Activated CD4-positive, alpha-beta T cell treated with anti-CD3 and anti-CD28 coated beads for 1 hour (primary cell): Measurements from ENCODE around the gene UPK2.
"Not testable (repeated sequence)": the region's sequence is repeated elsewhere in the genome, so short reads cannot be mapped to it uniquely, and the experiment has no call there.

ENCODE experiments used
- DNase-seq: peaks from one replicate; pipeline ENCODE4 v3.0.0-alpha.2; 2020

UPK2 gene

DNA sequence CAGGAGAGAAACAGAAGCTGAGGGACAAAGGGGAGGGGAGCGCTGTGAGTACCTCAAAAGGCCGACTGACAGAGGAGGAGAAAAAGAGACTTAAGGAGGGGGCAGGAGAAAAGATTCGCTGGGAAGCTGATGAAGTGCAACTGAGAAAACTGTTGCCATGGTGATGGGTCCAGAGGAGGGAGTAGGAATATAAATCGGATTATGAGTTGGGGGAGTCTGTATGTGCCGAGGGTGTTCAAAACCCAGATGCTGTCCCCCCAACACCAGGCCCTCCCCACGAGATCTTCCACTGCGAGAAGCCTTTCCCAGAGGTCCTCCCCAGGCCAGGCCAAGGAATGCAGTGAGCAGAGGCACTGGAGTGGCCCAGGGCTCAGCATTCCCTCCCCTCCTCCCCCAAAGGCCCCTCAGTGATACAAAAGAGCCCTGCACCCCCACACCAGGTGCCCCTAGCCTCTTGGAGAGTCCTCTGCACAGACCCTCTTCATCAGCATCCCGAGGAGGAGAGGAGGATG is 16.6 kb upstream of the UPK2 start:
- no peak for DNase-seq

DNA sequence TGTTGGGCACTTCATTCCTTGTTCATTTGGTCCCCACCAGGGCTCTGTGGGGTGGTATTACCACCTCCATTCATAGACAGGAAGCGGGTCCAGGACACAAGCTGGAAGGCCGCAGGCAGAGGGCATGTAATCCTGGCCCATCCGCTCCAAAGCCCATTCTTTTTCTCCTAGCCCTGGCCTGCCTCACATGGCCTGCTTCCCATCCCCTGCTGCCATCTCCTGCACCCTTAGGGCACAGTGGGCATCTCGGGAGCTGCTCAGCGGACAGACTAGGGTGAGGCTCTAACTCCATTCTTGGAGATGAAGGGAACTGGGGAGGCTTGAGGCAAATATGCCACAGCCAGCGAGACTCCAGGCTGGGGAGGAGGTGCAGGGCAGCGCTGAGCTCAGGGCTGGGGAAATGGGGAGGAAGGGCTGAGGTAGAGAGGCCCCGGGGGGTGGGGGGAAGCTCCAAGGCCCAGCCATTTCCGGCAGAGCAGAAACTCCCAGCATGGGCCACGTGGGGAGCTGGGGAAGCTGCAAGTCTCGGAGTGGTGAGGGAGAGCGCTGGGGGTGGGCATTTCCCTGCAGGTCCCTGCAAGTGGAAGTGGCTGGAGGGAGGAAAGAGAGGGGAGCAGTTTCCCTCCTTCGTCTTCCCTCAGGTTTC is 16.0 kb upstream of the UPK2 start:
- DNase-seq: no peak

DNA sequence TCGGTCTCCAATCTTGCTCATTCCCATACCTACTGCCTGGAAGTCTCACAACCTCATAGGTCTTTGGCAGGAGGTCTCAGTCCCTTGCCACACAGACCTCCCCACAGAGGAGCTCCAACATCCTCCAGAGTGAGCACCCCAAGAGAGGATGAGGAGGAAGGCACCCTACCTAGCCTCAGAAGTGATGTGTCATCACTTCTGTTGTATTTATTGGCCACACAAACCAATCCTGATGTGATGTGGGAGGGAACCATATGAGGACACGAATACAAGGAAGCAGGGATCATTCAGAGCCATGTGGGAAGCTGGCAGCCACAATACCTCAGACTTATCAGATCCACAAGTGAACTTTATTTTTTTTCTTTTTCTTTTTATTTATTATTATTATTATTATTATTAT is 9.0 kb upstream of the UPK2 start:
- no peak for DNase-seq

DNA sequence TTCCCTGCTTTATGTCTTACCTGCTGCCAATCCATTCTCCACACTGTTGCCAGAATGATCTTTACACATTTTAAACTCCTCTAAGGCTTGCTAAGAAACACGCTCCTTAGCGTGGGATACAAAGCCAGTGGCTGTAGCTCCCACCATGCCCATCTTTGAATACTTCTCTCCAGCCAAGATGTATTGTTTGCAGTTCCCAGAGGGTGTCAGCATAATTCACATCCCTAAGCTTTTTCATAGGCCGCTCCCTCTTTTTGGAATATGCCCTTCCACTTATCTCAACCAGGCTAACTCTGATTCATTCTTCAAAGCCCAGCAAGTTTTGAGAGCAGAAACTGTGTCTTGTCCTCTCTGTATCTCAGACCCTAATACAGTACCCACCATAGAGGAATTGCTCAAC is 8.1 kb upstream of the UPK2 start:
- no peak for DNase-seq

DNA sequence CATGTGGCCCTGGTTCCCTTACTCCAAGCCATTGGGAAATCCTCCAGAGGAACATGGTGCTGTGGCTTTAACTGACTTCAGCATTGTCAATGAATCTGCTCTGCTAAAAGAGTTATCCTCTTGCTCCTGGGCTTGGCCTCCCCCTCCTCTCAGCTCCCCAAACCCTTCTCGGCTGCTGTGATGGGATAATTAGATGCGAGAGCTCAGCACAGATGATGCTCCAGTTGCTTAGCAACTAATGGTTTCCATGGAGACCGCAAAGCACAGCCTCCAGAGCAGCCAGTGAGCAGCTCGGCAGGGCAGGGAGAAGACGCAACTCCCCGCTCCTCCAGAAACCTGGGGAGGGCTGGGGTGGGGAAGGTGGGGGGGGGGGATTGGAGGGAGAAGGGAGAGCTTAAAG is 2.8 kb upstream of the UPK2 start:
- no peak for DNase-seq

DNA sequence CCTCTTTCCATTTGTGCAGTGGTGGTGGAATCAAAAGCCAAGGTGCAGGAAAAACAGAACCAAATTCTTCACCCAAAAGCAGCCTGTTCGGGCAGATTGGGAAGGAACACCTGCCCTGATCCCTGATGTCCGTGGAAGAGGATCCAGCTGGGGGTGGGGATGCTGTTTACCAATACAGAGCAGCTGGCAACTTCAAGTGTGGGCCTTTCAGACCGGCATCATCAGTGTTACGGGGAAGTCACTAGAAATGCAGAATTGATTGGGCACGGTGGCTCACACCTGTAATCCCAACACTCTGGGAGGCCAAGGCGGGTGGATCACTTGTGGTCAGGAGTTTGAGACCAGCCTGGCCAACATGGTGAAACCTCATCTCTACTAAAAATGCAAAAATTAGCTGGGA is 2.1 kb upstream of the UPK2 start:
- DNase-seq: not testable (repeated sequence)

DNA sequence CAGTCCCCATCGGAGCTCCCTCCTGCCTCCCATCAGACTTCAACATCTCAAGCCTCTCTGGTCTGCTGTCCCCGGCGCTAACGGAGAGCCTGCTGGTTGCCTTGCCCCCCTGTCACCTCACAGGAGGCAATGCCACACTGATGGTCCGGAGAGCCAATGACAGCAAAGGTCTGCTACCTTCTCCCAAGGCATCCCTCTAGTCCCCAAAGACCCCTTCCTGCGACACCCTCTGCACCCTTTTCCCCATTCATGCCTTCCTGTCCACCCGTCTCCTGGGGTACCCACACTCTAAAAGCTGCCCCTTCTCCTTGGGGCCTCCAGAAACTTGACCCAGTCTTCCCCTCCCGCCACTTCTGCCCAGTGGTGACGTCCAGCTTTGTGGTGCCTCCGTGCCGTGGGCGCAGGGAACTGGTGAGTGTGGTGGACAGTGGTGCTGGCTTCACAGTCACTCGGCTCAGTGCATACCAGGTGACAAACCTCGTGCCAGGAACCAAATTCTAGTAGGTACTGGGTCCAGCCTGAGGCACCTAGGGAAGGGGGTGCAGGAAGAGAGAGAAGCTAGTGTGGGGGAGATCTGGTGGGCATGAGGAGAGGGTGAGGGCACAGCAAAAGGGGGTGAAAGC is 860 bp downstream of the UPK2 start:
- no peak for DNase-seq

DNA sequence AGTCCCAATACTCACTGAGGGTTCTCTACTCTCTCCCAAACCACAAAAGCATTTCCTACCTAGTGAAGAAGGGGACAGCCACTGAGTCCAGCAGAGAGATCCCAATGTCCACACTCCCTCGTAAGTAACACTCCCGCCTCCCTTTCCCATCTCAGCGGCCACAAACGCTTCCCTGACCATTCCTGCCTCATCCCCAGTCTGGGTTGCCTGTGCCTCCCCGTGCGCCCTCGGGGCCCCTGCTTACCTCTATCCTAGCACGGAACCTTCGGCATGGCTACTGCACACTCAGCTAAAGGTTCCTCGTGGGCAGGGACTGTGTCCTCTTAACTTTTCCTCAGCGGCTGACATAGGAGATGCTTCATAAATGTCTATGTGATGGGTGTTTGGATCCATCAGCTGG is 1.5 kb downstream of the UPK2 start:
- DNase-seq: no peak

DNA sequence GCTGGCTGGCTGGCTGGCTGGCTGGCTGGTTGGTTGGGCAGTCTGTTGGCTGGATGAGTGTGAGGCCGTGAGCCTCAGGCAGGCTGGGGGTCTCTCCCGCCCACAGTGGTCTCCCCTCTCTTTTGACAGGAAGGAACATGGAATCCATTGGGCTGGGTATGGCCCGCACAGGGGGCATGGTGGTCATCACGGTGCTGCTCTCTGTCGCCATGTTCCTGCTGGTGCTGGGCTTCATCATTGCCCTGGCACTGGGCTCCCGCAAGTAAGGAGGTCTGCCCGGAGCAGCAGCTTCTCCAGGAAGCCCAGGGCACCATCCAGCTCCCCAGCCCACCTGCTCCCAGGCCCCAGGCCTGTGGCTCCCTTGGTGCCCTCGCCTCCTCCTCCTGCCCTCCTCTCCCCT is 1.9 kb downstream of the UPK2 start:
- no peak for DNase-seq

DNA sequence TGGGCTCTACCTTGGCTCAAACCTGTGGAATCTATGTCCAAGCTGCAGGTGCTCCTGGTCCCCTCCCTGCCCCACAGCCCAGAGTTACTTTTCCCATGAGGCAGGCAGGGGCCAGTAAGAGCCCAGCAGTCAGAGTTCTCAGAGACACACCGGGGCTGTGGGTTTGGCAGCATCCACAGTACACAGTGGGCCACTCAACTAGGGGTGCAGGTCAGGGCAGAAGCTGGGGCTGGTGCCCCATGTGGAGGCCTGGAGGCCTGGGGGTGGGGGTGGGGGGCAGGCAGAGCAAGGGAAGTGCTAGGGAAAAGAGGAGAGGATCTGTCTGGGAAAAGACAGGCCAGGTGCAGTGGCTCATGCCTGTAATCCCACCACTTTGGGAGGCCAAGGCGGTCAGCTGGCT is 2.5 kb downstream of the UPK2 start:
- no peak for DNase-seq

DNA sequence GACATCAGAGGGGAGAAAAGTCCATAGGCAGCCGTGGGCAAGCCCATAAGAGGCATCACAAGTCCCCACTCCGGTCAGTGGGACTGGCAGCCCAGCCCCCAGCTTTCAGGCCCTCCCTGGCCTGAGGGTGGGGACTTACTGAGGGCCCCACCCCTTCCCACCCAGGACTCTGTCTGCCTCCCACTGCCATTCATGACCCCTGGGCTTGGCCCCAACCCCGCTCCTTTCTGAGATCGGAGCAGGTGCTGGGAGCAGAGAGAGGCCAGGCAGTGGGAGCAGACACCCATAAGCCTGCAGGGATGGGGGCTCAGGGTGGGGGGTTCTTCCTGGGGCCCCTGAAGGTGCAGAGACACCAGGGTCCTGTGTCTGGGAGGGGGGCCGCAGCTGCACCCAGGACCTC is 5.1 kb downstream of the UPK2 start:
- no peak for DNase-seq

DNA sequence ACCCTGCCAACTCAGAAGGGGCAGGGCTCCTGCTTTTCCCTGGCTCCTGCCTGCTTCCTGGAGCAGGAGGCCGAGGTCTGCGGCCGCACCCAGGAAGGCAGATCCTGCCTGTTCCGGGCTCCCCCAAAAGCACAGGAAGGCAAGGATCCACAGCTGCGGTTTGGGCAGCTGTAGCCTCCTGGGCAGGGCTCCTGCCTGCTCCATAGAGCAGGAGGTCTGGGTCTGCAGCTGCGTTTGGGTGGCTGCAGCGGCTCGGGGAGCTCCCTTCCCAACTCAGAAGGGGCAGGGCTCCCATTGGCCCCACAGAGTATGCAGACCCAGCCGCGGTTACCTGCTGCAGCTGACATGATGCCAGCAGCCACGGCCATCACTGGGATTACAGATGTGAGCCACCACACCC is 5.5 kb downstream of the UPK2 start:
- no peak for DNase-seq

DNA sequence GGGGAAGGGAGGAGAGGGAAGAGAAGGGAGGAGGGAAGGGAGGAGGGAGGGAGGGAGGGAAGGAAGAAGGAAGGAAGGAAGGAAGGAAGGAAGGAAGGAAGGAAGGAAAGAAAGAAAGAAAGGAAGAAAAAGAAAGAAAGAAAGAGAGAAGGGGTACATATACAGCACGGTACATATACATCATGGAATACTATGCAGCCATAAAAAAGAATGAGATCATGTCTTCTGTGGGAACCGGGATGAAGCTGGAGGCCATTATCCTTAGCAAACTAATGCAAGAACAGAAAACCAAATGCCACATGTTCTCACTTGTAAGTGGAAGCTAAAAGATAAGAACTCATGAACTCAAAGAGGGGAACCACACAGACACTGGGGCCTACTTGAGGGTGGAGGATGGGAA is 13.4 kb downstream of the UPK2 start:
- DNase-seq: not testable (repeated sequence)

DNA sequence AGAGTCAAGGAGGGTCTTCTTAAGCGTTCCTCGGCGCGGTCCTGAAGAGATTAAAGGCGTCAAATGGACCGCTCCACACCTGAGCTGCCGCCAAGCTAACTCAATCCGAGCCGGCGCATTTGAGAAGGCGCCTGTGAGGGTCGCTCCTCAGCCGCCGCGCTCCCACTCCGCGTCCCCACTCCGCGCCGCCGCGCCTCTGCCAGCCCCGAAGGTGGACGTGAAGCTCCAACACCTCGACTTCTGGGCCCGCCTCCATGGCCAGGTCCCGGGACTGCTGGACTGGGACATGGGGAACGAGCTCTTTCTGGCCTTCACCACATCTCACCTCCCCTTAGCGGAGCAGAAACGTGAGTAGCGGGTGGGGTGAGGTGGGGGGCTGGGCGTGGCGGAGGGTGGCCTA is 15.5 kb downstream of the UPK2 start, which contains the start of gene FOXR1:
TSS of gene FOXR1 (plus strand) at position 116 of the 400 bp plus-strand sequence. CDS start at position 287, 171 bp downstream.
- no peak for DNase-seq

DNA sequence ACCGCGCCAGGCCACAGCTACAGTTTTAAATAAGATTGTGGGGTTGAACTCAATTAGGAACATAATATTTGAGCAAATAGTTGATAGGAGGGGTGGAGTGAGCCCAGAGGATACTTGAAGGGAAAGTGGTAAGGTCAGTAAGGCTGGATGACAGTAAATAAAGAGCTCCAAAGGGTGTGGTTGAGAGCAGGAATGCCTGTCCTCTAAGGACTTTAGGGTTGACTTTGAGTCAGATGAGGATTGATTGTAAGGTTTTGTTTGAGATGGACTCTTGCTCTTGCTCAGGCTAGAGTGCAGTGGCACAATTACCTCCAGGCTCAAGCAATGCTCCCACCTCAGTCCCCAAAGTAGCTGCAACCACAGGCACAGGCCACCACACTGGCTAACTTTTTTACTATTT is 17.9 kb downstream of the UPK2 start:
- DNase-seq: no peak

DNA sequence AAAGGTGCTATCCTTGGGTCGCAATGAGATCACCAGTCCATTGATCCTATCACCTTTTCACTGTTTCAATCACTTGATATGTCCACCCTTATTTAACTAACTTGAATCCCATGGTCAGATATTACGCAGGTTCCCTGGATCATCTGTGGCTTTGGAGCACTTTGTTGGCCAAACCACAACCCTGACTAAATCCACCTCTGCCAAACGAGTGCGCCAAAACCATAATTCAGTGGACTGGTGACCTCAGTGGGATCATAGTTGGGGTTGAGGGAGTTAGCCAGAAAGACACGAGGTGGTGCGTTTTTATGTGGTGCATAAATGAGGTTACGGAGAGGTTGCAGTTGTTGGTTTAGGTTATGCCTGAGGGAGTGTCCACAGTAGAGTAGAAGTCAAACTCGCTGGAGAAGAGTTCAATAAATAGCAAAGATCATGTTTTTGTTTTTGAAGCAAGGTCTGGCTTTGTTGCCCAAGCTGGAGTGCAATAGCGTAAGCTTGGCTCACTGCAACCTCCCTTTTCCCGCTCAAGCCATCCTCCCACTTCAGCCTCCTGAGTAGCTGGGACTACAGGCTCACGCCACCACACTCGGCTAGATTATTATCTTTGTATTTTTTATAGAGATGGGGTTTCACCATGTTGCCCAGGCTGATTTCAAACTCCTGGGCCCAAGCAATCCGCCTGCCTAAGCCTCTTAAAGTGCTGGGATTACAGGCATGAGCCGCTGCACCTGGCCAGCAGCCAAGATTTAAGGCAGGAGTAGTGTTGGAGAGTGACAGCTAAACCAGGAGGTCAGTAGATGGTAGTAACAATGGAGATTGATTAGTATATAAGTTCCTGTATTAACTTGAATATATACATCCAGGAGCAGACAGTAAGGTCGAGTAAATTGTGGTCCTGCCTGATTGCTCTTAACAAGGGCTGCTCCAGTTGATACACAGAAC is 19.9 kb downstream of the UPK2 start:
- DNase-seq: no peak

DNA sequence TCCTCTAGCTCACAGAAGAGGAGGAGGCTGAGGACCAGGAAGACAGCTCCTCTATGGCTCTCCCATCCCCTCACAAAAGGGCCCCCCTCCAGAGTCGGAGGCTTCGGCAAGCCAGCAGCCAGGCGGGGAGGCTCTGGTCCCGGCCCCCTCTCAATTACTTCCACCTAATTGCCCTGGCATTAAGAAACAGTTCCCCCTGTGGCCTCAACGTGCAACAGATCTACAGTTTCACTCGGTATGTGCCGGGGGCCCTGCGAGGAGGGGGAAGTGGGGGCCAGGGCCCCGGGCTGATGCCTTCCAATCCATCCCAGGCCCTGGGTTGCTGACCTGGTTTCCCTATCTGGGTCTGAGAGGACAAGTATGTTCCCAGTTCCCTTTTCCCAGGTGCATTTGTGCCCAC is 23.3 kb downstream of the UPK2 start:
- DNase-seq: no peak

DNA sequence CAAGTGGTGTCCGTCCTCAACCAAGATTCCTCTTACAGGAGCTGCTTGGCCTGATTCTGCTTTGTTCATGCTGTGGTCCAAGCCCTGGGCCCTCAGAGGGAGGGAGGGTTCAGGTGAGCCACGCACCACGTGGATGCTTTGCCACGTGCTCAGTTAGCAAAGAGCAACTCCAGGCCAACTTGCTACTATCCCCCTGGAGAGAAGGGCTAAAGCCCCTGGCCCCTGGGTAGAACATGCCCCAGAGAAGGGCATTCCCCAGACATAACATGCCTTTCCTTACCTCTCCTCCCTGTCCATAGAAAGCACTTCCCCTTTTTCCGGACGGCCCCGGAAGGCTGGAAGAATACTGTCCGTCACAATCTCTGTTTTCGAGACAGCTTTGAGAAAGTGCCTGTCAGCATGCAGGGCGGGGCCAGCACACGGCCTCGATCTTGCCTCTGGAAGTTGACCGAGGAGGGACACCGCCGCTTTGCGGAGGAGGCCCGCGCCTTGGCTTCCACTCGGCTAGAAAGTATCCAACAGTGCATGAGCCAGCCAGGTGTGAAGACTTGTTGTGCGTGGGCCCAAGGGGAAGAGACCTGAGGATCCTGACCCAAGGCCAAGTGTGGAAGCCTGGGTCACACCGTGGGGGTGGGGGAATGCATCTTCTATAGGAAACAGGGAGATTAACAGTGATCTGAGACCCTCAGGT is 24.2 kb downstream of the UPK2 start:
- no peak for DNase-seq

DNA sequence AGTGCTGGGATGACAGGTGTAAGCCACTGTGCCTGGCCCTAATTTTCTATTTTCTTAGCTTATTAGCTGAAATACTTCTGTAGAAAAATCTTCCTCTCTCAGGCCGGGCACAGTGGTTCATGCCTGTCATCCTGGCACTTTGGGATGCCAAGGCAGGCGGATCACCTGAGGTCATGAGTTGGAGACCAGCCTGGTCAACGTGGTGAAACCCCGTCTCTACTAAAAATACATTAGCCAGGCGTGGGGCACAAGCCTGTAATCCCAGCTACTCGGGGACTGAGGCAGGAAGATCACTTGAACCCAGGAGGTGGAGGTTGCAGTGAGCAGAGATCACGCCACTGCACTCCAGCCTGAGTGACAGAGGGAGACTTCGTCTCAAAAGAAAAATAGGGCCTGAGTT is 28.2 kb downstream of the UPK2 start:
- DNase-seq: not testable (repeated sequence)

DNA sequence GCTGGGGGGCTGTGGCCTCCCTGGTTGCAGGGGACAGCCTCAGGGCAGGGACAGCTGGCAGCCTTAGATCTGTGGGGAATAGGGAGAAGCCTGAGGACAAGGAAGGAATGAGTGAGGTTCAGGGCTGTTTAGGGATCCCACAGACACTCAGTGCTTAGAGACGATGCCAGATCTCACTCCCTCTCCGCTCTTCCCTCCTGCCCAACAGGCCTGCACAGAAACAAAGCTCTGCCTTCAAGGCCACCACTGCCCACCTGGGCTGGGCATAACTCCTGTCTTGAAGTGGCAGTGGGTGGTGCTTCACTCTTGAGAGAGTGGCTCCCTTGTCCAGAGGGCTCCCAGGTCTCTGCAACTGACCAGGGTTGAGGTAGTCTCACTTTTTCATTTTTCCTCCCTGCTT is 28.7 kb downstream of the UPK2 start:
- DNase-seq: no peak

DNA sequence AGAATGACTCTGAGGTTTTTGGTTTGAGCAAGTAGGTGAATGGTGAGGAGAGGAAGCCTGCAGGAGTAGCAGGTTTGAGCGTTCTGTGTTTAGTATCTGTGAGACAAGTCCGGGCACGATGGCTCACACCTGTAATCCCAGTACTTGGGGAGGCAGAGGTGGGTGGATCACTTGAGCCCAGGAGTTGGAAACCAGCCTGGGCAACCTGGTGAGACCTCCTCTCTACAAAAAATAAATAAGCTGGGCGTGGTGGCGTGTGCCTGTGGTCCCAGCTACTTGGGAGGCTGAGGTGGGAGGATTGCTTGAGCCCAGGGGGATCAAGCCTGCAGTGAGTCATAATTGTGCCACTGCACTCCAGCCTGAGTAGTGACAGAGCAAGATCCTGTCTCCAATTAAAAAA is 32.2 kb downstream of the UPK2 start:
- no peak for DNase-seq

DNA sequence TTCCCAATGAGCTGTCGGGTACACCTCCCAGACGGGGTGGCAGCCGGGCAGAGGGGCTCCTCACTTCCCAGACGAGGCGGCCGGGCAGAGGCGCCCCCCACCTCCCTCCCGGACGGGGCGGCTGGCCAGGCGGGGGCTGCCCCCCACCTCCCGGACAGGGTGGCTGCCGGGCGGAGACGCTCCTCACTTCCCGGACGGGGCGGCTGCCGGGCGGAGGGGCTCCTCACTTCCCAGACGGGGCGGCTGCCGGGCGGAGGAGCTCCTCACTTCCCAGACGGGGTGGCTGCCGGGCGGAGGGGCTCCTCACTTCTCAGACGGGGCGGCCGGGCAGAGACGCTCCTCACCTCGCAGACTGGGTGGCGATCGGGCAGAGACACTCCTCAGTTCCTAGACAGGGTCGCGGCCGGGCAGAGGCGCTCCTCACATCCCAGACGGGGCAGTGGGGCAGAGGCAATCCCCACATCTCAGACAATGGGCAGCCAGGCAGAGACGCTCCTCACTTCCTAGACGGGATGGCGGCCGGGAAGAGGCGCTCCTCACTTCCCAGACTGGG is 35.5 kb downstream of the UPK2 start:
- not testable (repeated sequence) for DNase-seq
